ENCODE data around the gene TICRR.

The TICRR gene

GRCh38 chr15:89630974-89631901, 56.0 kb downstream of the TICRR start:
- DNase-seq = no peak

DNA sequence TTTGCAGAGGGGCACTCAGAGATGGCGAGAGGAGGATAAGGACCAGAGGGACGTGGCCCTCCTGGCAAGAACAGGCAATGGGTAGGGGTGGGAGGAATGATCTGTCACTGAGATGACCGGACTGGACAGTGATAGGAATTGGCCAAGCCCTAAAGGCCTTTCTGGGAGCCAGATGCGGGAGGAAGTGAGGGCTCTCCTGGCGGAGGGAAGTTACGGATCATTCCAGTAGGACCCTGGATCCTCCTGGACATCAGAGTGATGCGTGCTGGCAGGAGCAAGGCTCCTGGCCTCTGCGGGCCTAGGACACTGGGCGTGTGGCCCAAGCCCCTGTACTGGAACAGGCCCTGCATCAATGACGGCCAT, 56.6 kb downstream of the TICRR start:
- no peak for DNase-seq

GRCh38 chr15:89632563-89633430, 57.5 kb downstream of the TICRR start:
- DNase-seq = no peak

DNA sequence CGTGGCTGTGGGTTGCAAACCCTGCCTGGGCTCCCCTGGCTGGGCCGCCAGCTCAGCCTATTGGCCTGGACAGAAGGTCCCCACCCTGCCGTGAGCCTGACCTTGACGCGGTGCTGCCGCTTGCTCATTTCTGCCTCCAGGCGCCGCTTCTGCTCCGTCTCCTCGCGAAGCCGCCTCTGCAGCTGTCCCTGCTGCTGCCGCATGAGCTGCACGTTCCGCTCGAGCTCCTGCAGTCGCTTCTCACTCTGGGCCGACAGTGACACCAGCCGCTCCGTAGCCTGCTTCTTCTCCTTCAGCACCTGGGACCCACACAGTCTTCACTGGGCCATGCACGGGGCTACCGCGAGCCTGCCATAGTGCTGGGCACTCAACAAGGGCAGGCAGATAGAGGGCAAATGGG, 58.3 kb downstream of the TICRR start:
- DNase-seq = no peak

- no peak for DNase-seq
Observed at GRCh38 chr15:89640245-89640644, 65.0 kb downstream of the TICRR start.

- no peak for DNase-seq
Observed at GRCh38 chr15:89641053-89641452, 65.8 kb downstream of the TICRR start.

GRCh38 chr15:89642106-89642505, 66.8 kb downstream of the TICRR start:
- DNase-seq = no peak

GRCh38 chr15:89645680-89646079, 70.4 kb downstream of the TICRR start:
- no peak for DNase-seq

DNA sequence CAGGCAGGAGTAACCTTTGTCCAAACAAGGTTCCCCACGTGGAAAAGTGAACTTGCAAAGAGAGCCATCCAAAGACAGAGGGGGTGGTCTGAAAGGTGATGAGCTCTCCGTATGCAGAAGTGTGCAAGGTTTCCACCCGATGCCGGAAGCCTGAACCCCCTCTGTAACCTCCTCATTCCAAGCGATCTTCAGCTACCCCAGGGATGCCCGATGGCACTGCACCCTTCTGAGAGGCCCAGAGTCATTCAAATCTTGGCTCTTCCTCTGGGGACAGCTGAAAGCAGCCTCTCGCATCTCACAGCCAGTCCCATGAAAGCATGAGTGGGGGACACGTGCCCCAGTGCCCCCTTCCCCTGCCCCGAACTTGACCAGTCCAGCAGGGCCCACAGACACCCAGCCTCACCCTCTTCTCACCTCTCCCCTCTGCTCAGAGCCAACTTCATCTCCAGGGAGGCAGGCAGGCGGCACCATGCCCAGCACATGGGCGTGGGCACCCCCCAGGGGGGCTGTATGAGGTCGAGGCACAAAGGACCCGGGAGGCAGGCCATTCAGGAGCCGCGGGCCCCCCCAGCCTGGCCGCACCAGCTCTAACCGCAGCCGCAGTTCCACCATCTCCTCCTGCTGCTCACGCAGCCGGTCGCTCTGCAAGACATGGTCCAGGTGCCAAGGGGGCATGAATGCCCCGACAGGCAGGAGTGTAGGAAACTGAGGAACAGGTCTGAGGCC, 71.3 kb downstream of the TICRR start:
- no peak for DNase-seq

GRCh38 chr15:89647191-89647851, 72.1 kb downstream of the TICRR start:
- DNase-seq = no peak

GRCh38 chr15:89648106-89649012, 73.1 kb downstream of the TICRR start:
- DNase-seq = no peak

DNA sequence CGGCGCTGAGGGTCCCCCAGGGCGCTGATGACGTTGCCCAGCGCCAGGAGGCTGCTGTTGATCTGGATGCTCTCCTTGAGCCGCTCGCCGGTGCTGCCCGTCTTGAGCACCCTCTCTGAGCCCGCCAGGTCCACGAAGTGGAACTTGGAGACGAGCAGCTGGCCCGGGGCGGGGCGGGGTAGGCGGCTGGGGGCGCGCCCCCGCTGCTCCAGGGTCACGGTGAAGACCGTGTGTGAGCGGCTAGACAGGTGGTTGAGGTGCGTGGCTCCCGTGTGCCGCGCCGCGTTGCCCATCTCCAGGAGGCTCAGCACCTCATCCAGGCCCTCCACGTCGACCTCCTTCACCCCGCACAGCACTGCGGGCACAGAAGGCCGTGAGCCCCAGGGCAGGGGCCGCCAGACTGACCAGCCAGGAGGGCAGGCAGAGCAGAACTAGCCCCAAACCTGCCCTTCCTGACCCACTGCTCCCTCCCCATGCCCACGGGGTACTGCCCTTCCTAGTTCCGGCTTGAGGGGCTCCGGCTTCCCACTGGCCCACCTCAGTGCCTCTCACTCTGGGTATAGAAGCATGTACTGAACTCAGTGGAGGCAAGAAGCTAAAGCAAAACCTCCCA, 73.8 kb downstream of the TICRR start:
- no peak for DNase-seq

DNA sequence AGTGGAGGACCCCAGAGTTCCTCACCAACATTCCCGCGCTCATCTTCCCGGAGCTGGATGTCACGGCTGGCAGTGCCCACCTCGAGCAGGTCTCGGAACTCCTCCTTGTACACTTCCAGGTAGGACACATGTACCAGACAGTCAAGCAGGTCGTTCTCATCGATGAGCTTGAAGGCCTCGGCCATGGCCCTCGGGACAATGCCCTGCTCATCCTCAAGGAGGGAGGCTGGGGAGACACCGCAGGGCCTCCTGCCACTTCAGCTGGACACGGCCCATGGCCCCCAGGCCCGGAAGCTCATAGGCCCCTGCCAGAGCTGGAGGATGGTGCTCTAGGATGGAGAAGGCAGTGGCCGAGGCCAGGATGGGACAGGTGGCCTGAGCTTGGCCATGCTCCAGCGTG, 74.4 kb downstream of the TICRR start:
- no peak for DNase-seq

DNA sequence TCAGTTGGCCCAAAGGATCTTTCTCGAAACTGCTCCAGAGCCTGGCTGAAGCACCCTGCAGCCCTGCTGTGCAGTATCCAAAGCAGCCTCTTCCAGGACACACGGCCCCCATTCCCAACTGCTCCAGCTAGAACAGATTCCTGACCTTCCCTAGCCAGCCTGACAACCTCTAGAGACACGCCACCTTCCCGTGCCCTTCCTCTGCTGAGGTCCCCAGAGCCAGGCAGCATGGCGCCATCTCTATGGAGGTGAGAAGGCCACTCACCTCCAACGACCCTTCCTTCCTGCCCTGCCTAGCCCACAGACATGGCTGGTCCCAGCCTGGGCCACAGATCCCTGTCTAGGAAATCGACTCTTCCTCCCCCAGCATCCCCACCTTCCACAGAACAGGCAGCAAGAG, 76.9 kb downstream of the TICRR start:
- DNase-seq = no peak

DNA sequence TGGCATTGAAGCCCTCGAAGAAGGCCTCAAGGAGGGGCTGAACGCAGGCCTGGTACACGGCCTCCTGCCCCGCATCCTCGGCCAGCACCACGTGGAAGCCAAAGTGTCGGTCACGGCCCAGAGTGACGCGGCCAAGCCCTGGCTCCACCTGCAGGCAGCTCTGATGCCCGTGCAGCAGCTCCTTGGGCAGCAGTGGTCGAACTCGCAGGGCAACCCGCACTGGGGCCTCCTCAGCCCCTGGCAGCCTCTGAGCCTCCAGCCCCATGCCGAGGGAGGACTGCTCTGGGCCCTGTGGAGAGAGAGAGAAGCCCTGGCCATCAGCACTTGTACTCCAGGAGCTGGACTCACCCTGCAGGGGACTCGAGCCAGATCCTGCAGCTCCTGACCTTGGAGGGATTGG, 77.4 kb downstream of the TICRR start:
- DNase-seq = no peak

GRCh38 chr15:89653578-89653977, 78.3 kb downstream of the TICRR start:
- no peak for DNase-seq

GRCh38 chr15:89654301-89654761, 79.1 kb downstream of the TICRR start:
- no peak for DNase-seq

DNA sequence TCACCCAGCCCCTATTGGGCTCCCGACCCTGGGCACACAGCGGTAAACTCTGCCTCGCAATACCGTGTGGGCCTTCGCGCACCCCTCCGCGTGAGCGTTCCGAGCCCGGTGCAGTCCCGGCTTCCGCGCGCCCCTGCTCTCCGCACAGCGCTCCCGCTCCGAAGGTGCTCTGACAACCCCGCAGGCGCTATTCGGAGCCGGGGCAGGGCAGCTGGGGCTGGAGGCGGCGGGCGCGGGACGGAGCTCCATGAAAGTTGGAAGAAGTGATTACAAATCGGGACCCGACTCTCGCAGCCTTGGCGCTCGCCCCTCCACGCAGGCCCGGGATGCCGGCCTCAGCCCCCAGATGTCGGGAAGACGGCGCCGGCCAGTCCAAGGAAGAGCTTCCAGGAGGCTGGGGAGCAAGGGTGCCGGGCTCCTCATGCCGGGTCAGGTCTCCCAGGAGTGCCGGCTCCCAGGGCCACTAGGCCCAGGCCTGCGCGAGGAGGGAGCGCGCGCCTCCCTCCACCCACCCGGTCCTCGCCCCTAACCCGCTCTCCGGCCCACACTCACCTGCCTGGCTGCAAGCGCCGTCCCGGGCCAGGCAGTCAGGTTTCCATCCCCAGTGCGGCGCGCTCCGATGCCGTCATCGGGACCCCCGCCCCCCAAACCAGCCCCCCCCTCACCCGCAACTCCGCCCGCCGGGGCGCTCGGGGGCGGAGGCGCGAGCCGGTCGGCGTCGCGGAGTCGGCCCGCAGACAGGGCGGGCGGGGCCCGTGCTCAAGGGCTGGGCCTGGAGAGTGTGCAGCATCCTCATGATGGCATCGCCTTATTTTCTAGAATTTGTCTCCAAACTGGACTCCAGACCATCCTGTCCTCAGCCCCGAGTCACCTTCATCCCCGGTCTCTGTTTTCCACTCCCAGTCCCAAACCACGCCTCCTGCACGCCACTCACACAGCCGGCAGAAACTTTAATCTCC, 79.9 kb downstream of the TICRR start, which contains the start of gene KIF7:
Gene KIF7, minus strand, starts transcription at position 621 of the 959 bp plus-strand sequence. CDS start 2,537 bp downstream, outside the sequence.
- DNase-seq = no peak

- no peak for DNase-seq
Observed at GRCh38 chr15:89656116-89656815, 81.0 kb downstream of the TICRR start.

All from SIG-M5 (cell line).